ENCODE measurements around the gene SC5D.

- TF ChIP-seq CTCF (IDR thresholded peaks at IDR 0.05; ENCODE audit: insufficient read depth, low read length) = no peak
- no peak for TF ChIP-seq POLR2AphosphoS5 (IDR thresholded peaks at IDR 0.05; ENCODE audit: low read depth)
These were observed 37.8 kb upstream of the SC5D start for GRCh38 chr11:121254756-121255155.

All from HL-60 (cell line).